ENCODE measurements around the gene TMEM250. TPM values are rescaled to one million over a fixed set of nuclear protein-coding genes. Genes with fewer than 3 reads are reported as not detected.

TMEM250 gene
- total RNA-seq, 1 donor from 2014 or later = 29.8 TPM

GRCh38 chr9:136079211-136079915 lies 39.3 kb downstream of the TMEM250 start:
- Histone ChIP-seq H3K79me2 (ENCODE audit: insufficient read depth, low read length) (peaks cover 90% of the 10 kb centered on the region), H2AFZ (ENCODE audit: low read depth, low read length) (no peak overlapping the region), H3K9me3 (ENCODE audit: insufficient read depth, low read depth, low read length) (no peaks in the 10 kb centered on the region), H3K27ac (ENCODE audit: low read depth, low read length) (no peak overlapping the region), H3K4me3 (ENCODE audit: insufficient read depth, low read depth, low read length) (no peak overlapping the region), H3K4me1 (ENCODE audit: insufficient read depth, low read length) (peaks cover 2% of the 10 kb centered on the region), H3K4me2 (ENCODE audit: low read length) (no peak overlapping the region), H3K27me3 (ENCODE audit: insufficient read depth, low read length) (no peaks in the 10 kb centered on the region), H4K20me1 (ENCODE audit: insufficient read depth, low read length) (peaks cover 93% of the 10 kb centered on the region), H3K9ac (ENCODE audit: low read length) (no peak overlapping the region), H3K36me3 (ENCODE audit: insufficient read depth, low read length) (no peaks in the 10 kb centered on the region)
- no peak overlapping the region for H3K4me3 Mint-ChIP-seq (ENCODE audit: unreplicated experiment)
- DNase-seq (ENCODE audit: low read depth) (no peak), FAIRE-seq (no peak)
- H3K27me3 Mint-ChIP-seq (ENCODE audit: low read depth, unreplicated experiment) = no peaks in the 10 kb centered on the region
- H3K9me3 Mint-ChIP-seq (ENCODE audit: unreplicated experiment) = no peaks in the 10 kb centered on the region
- H3K27ac Mint-ChIP-seq (ENCODE audit: unreplicated experiment) = no peak overlapping the region
- no peaks in the 10 kb centered on the region for H3K4me1 Mint-ChIP-seq (ENCODE audit: low read depth, unreplicated experiment)
- peaks cover 9% of the 10 kb centered on the region for H3K36me3 Mint-ChIP-seq (ENCODE audit: low read depth, unreplicated experiment)
- no peak for TF ChIP-seq EZH2 (IDR thresholded peaks at IDR 0.05; ENCODE audit: insufficient read depth, low read length)
- TF ChIP-seq, protein P1, sequence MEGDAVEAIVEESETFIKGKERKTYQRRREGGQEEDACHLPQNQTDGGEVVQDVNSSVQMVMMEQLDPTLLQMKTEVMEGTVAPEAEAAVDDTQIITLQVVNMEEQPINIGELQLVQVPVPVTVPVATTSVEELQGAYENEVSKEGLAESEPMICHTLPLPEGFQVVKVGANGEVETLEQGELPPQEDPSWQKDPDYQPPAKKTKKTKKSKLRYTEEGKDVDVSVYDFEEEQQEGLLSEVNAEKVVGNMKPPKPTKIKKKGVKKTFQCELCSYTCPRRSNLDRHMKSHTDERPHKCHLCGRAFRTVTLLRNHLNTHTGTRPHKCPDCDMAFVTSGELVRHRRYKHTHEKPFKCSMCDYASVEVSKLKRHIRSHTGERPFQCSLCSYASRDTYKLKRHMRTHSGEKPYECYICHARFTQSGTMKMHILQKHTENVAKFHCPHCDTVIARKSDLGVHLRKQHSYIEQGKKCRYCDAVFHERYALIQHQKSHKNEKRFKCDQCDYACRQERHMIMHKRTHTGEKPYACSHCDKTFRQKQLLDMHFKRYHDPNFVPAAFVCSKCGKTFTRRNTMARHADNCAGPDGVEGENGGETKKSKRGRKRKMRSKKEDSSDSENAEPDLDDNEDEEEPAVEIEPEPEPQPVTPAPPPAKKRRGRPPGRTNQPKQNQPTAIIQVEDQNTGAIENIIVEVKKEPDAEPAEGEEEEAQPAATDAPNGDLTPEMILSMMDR (IDR thresholded peaks at IDR 0.05; ENCODE audit: insufficient read depth, low read depth, low read length) = no peak

DNA sequence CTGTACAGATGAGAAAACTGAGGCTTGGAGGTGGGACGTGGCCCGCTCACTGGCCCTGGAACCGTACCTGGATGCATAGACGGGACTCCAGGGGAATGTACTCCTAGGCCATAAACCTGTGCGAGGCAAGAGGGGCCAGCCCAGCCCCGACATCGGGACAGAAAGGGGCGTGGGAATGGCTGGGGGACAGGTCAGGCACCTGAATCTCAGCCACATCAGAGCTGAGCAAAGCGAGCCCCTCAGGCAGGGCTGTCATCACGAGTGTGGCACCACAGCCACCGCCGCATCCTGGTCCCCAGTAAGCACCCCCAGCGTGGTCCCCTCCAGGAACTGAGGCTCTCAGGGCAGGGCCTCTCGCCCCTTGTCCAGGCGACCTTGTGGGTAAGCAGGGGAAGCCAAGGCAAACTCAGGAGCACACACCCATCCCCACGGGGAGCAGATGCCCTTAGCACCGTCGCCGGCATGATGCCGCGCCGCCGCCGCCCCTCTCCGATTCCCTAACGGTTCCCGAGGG lies 40.1 kb downstream of the TMEM250 start:
- peaks cover 2% of the 10 kb centered on the region for H3K4me1 ChIP-seq (ENCODE audit: insufficient read depth, low read length)
- Mint-ChIP-seq H3K27me3 (ENCODE audit: low read depth, unreplicated experiment) (no peaks in the 10 kb centered on the region), H3K4me3 (ENCODE audit: unreplicated experiment) (no peak overlapping the region), H3K9me3 (ENCODE audit: unreplicated experiment) (no peaks in the 10 kb centered on the region), H3K27ac (ENCODE audit: unreplicated experiment) (no peak overlapping the region), H3K36me3 (ENCODE audit: low read depth, unreplicated experiment) (peaks cover 9% of the 10 kb centered on the region), H3K4me1 (ENCODE audit: low read depth, unreplicated experiment) (no peaks in the 10 kb centered on the region)
- no peak for DNase-seq (ENCODE audit: low read depth)
- no peak overlapping the region for H2AFZ ChIP-seq (ENCODE audit: low read depth, low read length)
- TF ChIP-seq, protein P1 (IDR thresholded peaks at IDR 0.05; ENCODE audit: insufficient read depth, low read depth, low read length) = no peak
- no peak for TF ChIP-seq EZH2 (IDR thresholded peaks at IDR 0.05; ENCODE audit: insufficient read depth, low read length)
- H3K36me3 ChIP-seq (ENCODE audit: insufficient read depth, low read length) = no peaks in the 10 kb centered on the region
- H3K27ac ChIP-seq (ENCODE audit: low read depth, low read length) = no peak overlapping the region
- H3K9me3 ChIP-seq (ENCODE audit: insufficient read depth, low read depth, low read length) = no peaks in the 10 kb centered on the region
- H3K27me3 ChIP-seq (ENCODE audit: insufficient read depth, low read length) = no peaks in the 10 kb centered on the region
- no peak overlapping the region for H3K4me3 ChIP-seq (ENCODE audit: insufficient read depth, low read depth, low read length)
- H3K4me2 ChIP-seq (ENCODE audit: low read length) = no peak overlapping the region
- peaks cover 86% of the 10 kb centered on the region for H3K79me2 ChIP-seq (ENCODE audit: insufficient read depth, low read length)
- no peak overlapping the region for H3K9ac ChIP-seq (ENCODE audit: low read length)
- FAIRE-seq = no peak
- H4K20me1 ChIP-seq (ENCODE audit: insufficient read depth, low read length) = peaks cover 90% of the 10 kb centered on the region

DNA sequence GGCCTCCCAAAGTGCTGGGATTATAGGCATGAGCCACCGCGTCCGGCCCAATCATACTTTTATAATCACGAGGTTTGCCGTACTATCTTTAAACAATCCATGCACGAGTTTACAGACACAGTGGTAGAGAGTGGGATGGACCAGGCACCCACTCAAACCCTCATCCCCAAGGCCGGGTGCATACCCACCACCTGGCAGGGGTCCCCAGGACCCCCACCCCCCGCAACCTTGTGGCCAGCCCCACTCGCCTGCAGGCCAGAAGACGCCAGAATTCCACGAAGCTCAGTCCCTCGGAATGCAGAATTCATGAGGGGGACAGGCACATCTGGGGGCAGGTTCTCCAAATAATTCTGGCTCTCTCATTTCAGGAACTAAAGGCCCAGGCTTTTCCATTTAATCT lies 40.7 kb downstream of the TMEM250 start:
- Histone ChIP-seq H3K36me3 (ENCODE audit: insufficient read depth, low read length) (no peaks in the 10 kb centered on the region), H3K9ac (ENCODE audit: low read length) (no peak overlapping the region), H3K27me3 (ENCODE audit: insufficient read depth, low read length) (no peaks in the 10 kb centered on the region), H3K79me2 (ENCODE audit: insufficient read depth, low read length) (peaks cover 86% of the 10 kb centered on the region), H3K4me1 (ENCODE audit: insufficient read depth, low read length) (peaks cover 2% of the 10 kb centered on the region), H4K20me1 (ENCODE audit: insufficient read depth, low read length) (peaks cover 89% of the 10 kb centered on the region), H3K4me2 (ENCODE audit: low read length) (no peak overlapping the region), H3K4me3 (ENCODE audit: insufficient read depth, low read depth, low read length) (no peak overlapping the region), H2AFZ (ENCODE audit: low read depth, low read length) (no peak overlapping the region), H3K9me3 (ENCODE audit: insufficient read depth, low read depth, low read length) (no peaks in the 10 kb centered on the region), H3K27ac (ENCODE audit: low read depth, low read length) (no peak overlapping the region)
- Mint-ChIP-seq H3K4me1 (ENCODE audit: low read depth, unreplicated experiment) (no peaks in the 10 kb centered on the region), H3K27me3 (ENCODE audit: low read depth, unreplicated experiment) (no peaks in the 10 kb centered on the region), H3K9me3 (ENCODE audit: unreplicated experiment) (no peaks in the 10 kb centered on the region), H3K4me3 (ENCODE audit: unreplicated experiment) (no peak overlapping the region), H3K27ac (ENCODE audit: unreplicated experiment) (no peak overlapping the region), H3K36me3 (ENCODE audit: low read depth, unreplicated experiment) (peaks cover 9% of the 10 kb centered on the region)
- DNase-seq (ENCODE audit: low read depth) (no peak), FAIRE-seq (no peak)
- no peak for TF ChIP-seq EZH2 (IDR thresholded peaks at IDR 0.05; ENCODE audit: insufficient read depth, low read length)
- TF ChIP-seq, protein P1 (IDR thresholded peaks at IDR 0.05; ENCODE audit: insufficient read depth, low read depth, low read length) = no peak

Measured in astrocyte (in vitro differentiated cells and primary cell).